ENCODE results near the gene DCLRE1C.

DNA sequence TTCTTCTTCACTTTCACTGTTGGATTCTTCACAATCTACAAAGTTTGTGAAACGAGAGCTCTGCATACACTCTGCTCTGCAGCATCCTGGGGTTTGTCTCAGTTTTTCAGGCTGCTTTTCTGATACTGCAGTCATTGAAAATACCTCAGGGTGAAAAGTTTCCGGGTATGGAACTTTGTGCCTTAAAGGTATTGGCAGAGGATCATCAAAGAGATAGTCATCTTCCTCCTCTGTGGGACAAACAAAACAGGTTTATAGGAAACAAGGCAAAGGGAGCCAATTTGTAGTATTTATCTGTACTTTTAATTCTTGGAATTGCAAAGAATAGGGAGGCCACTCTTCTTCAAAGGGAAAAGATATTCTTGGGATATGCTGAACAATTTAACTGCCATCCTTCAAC lies 44.8 kb downstream of the DCLRE1C start:
- TF ChIP-seq, protein P1, sequence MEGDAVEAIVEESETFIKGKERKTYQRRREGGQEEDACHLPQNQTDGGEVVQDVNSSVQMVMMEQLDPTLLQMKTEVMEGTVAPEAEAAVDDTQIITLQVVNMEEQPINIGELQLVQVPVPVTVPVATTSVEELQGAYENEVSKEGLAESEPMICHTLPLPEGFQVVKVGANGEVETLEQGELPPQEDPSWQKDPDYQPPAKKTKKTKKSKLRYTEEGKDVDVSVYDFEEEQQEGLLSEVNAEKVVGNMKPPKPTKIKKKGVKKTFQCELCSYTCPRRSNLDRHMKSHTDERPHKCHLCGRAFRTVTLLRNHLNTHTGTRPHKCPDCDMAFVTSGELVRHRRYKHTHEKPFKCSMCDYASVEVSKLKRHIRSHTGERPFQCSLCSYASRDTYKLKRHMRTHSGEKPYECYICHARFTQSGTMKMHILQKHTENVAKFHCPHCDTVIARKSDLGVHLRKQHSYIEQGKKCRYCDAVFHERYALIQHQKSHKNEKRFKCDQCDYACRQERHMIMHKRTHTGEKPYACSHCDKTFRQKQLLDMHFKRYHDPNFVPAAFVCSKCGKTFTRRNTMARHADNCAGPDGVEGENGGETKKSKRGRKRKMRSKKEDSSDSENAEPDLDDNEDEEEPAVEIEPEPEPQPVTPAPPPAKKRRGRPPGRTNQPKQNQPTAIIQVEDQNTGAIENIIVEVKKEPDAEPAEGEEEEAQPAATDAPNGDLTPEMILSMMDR (IDR thresholded peaks at IDR 0.05) = no peak
- no peak for TF ChIP-seq POLR2A (IDR thresholded peaks at IDR 0.05)
